Vagina (tissue), 2 donors: ENCODE measurements around the gene SLFN13.

Experiments used
- CTCF ChIP-seq, 3 experiments: fragments of 450-650 bp in 2 of 3; fragments of 200-600 bp in 1 of 3; sonication (generic) in 1 of 3; IDR thresholded peaks; one replicate each; pipeline ENCODE4 v1.5.1; 2017 to 2019; ENCODE audit warnings: antibody characterized with exemption in 3 of 3, mild to moderate bottlenecking in 2 of 3, moderate library complexity in 2 of 3
- POLR2AphosphoS5 ChIP-seq, 2 donors: sonication (generic); formaldehyde crosslinking; IDR thresholded peaks; one replicate each; pipeline ENCODE4 v1.9.0; 2017; ENCODE audit warnings: antibody characterized with exemption in 2 of 2, mild to moderate bottlenecking in 2 of 2, low read depth in 1 of 2; ENCODE audit not compliant: insufficient read depth in 1 of 2

- TF ChIP-seq CTCF (IDR thresholded peaks at IDR 0.05) (no peak), POLR2AphosphoS5 (IDR thresholded peaks at IDR 0.05; ENCODE audit: insufficient read depth in 1 of 2, low read depth in 1 of 2) (no peak)
Measured at GRCh38 chr17:35414247-35414646, 34.3 kb downstream of the SLFN13 start.
